WTC11 (cell line): Measurements from ENCODE around the gene JMY. TPM values are rescaled to one million over a fixed set of nuclear protein-coding genes. Genes with fewer than 3 reads are reported as not detected.

Experiments used
- ATAC-seq: fragments of 200-7000 bp; cut with Tn5 transposase; 2 replicates; pipeline ENCODE4 v1.10.0; 2021; ENCODE audit warnings: mild to moderate bottlenecking, moderate library complexity
- CTCF ChIA-PET: fragments of 300-600 bp; sonication (Branson Sonifier 250); formaldehyde crosslinking; loops from one replicate; lab custom pipeline; 2021; ENCODE audit warnings: antibody characterized with exemption; lab: Charles Lee
- POLR2A ChIA-PET: fragments of 350-600 bp; sonication (Branson Sonifier 250); formaldehyde crosslinking; loops from one replicate; lab custom pipeline; 2021; ENCODE audit warnings: antibody characterized with exemption; lab: Charles Lee
- DNase-seq: peaks from one replicate; pipeline ENCODE4 v3.0.0; 2021; ENCODE audit warnings: low spot score
- H3K27ac Mint-ChIP-seq: 2 replicates; pipeline ENCODE4 v1.8.0; 2021; ENCODE audit warnings: mixed read lengths
- H3K27me3 Mint-ChIP-seq: 2 replicates; pipeline ENCODE4 v1.8.0; 2021; ENCODE audit warnings: low read depth, mild to moderate bottlenecking, moderate library complexity, mixed read lengths
- H3K36me3 Mint-ChIP-seq: 2 replicates; pipeline ENCODE4 v1.8.0; 2021; ENCODE audit warnings: mixed read lengths
- H3K4me1 Mint-ChIP-seq: 2 replicates; pipeline ENCODE4 v1.8.0; 2022; ENCODE audit warnings: mixed read lengths
- H3K4me3 Mint-ChIP-seq: 2 replicates; pipeline ENCODE4 v1.8.0; 2021; ENCODE audit warnings: mild to moderate bottlenecking, moderate library complexity, mixed read lengths
- H3K9me3 Mint-ChIP-seq: 2 replicates; pipeline ENCODE4 v1.8.0; 2021; ENCODE audit warnings: mixed read lengths
- CBFB ChIP-seq: sonication (generic); formaldehyde crosslinking; IDR thresholded peaks from 2 replicates; pipeline ENCODE4 v1.8.1; 2022; ENCODE audit warnings: mild to moderate bottlenecking, low read depth, missing genetic modification reagents
- CREB1 ChIP-seq: sonication (generic); formaldehyde crosslinking; IDR thresholded peaks from 2 replicates; pipeline ENCODE4 v1.8.0; 2023; ENCODE audit warnings: mild to moderate bottlenecking, missing genetic modification reagents
- GABPB1 ChIP-seq: sonication (generic); formaldehyde crosslinking; IDR thresholded peaks from 2 replicates; pipeline ENCODE4 v1.8.1; 2023; ENCODE audit warnings: mild to moderate bottlenecking, missing genetic modification reagents
- MYBL2 ChIP-seq: sonication (generic); formaldehyde crosslinking; IDR thresholded peaks from 2 replicates; pipeline ENCODE4 v1.8.1; 2023; ENCODE audit warnings: mild to moderate bottlenecking, moderate library complexity, missing genetic modification reagents
- NFE2L1 ChIP-seq: sonication (generic); formaldehyde crosslinking; IDR thresholded peaks from 2 replicates; pipeline ENCODE4 v1.8.1; 2023; ENCODE audit warnings: missing genetic modification reagents
- SOX15 ChIP-seq: fragments of 250-450 bp; sonication (Bioruptor Pico); IDR thresholded peaks from 2 replicates; pipeline ENCODE4 v1.9.0; 2021; ENCODE audit warnings: mild to moderate bottlenecking
- ZNF263 ChIP-seq: sonication (generic); formaldehyde crosslinking; IDR thresholded peaks from 2 replicates; pipeline ENCODE4 v1.8.1; 2022; ENCODE audit warnings: low read depth, mild to moderate bottlenecking, moderate library complexity, missing genetic modification reagents
- ZNF416 ChIP-seq: fragments of 250-450 bp; sonication (Bioruptor Pico); IDR thresholded peaks from 2 replicates; pipeline ENCODE4 v1.9.0; 2021; ENCODE audit warnings: mild to moderate bottlenecking, inconsistent platforms
- total RNA-seq: library from RNA; stranded (reverse); gene quantifications from 3 replicates; pipeline ENCODE4 v1.2.3, GENCODE V29; 2021
- TF ChIP-seq, protein P1 (sequence below): fragments of 250-450 bp; sonication (Bioruptor Pico); IDR thresholded peaks from 2 replicates; pipeline ENCODE4 v1.8.0; 2021; ENCODE audit warnings: mild to moderate bottlenecking
- TF ChIP-seq, protein P2 (sequence below): fragments of 250-450 bp; sonication (Bioruptor Pico); IDR thresholded peaks from 2 replicates; pipeline ENCODE4 v1.9.0; 2021; ENCODE audit warnings: moderate library complexity, mild to moderate bottlenecking, inconsistent platforms, borderline replicate concordance
- TF ChIP-seq, protein P3 (sequence below): sonication (generic); formaldehyde crosslinking; IDR thresholded peaks from 2 replicates; pipeline ENCODE4 v1.8.1; 2023; ENCODE audit warnings: mild to moderate bottlenecking, missing genetic modification reagents, borderline replicate concordance
- TF ChIP-seq, protein P4 (sequence below): fragments of 250-450 bp; sonication (Bioruptor Pico); IDR thresholded peaks from 2 replicates; pipeline ENCODE4 v1.9.0; 2021; ENCODE audit warnings: mild to moderate bottlenecking, borderline replicate concordance
- TF ChIP-seq, protein P5 (sequence below): sonication (generic); formaldehyde crosslinking; IDR thresholded peaks from 2 replicates; pipeline ENCODE4 v1.8.0; 2023; ENCODE audit warnings: mild to moderate bottlenecking, missing genetic modification reagents
- TF ChIP-seq, protein P6 (sequence below): sonication (generic); formaldehyde crosslinking; IDR thresholded peaks from 2 replicates; pipeline ENCODE4 v1.8.1; 2023; ENCODE audit warnings: mild to moderate bottlenecking, moderate library complexity, missing genetic modification reagents

The JMY gene
- total RNA-seq, 1 experiment from 2014 or later, result 12.4 TPM

DNA sequence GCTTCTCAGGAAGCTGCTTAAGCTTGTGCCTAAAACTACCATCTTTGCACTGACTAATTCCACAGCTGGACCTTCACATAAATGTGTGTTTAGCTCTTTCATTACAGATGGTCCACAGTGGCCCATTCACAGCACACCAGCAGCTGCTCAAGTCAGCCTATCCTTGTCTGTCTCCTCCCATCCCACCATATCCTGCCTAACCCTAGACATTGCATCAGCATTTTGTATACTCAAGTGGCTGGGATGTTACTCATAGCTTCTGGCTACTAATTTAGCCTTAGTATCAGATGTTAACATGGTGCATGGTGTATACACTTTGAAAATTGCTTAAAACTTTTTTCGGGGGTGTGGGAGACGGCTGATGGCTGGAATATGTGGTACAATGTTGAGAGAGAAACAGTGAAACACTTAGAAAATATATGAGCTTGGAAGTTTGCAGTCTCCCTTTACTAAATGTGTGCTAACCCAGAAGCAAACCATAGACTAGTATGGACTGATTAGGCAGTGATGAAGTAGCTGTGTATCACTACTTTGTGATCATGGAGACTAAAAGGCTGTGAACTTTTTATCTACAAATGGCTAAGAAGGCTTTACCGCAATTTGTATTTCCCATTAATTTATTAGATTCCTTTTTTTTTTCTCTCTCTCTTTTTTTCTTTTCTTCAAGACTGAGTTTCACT lies 83.1 kb downstream of the JMY start:
- peak overlapping the region; percentile 71; the same call in 1 of the 2 replicates for H3K27ac Mint-ChIP-seq
- peak; percentile 59 for TF ChIP-seq GABPB1 (CRISPR knock-in tag)
- no peak for TF ChIP-seq ZNF416 (CRISPR knock-in tag)
- TF ChIP-seq, protein P1, sequence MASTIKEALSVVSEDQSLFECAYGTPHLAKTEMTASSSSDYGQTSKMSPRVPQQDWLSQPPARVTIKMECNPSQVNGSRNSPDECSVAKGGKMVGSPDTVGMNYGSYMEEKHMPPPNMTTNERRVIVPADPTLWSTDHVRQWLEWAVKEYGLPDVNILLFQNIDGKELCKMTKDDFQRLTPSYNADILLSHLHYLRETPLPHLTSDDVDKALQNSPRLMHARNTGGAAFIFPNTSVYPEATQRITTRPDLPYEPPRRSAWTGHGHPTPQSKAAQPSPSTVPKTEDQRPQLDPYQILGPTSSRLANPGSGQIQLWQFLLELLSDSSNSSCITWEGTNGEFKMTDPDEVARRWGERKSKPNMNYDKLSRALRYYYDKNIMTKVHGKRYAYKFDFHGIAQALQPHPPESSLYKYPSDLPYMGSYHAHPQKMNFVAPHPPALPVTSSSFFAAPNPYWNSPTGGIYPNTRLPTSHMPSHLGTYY (CRISPR knock-in tag), result no peak
- no peak for TF ChIP-seq CBFB (CRISPR knock-in tag)
- TF ChIP-seq CREB1 (CRISPR knock-in tag), result no peak
- H3K4me3 Mint-ChIP-seq, result no peak overlapping the region
- H3K4me1 Mint-ChIP-seq, result no peaks in the 10 kb centered on the region
- DNase-seq (no peak), ATAC-seq (no peak)
- H3K36me3 Mint-ChIP-seq, result peaks cover 29% of the 10 kb centered on the region
- H3K27me3 Mint-ChIP-seq, result no peaks in the 10 kb centered on the region
- ChIA-PET CTCF (interaction anchor here (0.9 kb wide), 1 partner anchor 186 kb away, joined by 3 read pairs; no protein-coding TSS in a partner anchor), POLR2A (interaction anchor here (0.6 kb wide), 1 partner anchor 58 kb away, joined by 5 read pairs; no protein-coding TSS in a partner anchor)
- no peaks in the 10 kb centered on the region for H3K9me3 Mint-ChIP-seq

DNA sequence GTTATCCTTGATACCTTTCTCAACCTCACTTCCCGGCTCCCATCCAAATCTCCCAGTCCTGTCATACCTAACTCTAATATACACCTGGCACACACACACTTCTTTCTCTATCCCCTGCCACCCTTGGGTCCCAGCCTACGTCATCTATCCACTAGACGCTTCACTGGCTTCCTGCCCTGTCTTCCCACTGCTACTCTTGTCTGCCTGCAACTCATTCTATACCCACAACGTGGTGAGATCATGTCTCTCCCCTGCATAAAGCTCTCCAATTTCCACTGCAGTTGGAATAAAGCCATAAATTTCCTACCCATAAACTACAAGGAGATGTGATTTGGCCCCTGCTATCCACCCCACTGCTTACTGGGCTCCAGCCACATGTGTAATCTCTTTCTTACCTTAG lies 93.5 kb downstream of the JMY start:
- no peak for ATAC-seq
- H3K4me1 Mint-ChIP-seq, result peaks cover 6% of the 10 kb centered on the region
- CTCF ChIA-PET, result no interaction called here
- DNase-seq, result no peak
- no peak overlapping the region for H3K27ac Mint-ChIP-seq
- no peaks in the 10 kb centered on the region for H3K27me3 Mint-ChIP-seq
- H3K4me3 Mint-ChIP-seq, result no peak overlapping the region
- H3K36me3 Mint-ChIP-seq, result no peaks in the 10 kb centered on the region
- H3K9me3 Mint-ChIP-seq, result no peaks in the 10 kb centered on the region
- POLR2A ChIA-PET, result no interaction called here
- TF ChIP-seq SOX15, result no peak
- TF ChIP-seq, protein P2, sequence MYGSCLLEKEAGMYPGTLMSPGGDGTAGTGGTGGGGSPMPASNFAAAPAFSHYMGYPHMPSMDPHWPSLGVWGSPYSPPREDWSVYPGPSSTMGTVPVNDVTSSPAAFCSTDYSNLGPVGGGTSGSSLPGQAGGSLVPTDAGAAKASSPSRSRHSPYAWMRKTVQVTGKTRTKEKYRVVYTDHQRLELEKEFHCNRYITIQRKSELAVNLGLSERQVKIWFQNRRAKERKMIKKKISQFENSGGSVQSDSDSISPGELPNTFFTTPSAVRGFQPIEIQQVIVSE (CRISPR knock-in tag), result no peak
- TF ChIP-seq, protein P3, sequence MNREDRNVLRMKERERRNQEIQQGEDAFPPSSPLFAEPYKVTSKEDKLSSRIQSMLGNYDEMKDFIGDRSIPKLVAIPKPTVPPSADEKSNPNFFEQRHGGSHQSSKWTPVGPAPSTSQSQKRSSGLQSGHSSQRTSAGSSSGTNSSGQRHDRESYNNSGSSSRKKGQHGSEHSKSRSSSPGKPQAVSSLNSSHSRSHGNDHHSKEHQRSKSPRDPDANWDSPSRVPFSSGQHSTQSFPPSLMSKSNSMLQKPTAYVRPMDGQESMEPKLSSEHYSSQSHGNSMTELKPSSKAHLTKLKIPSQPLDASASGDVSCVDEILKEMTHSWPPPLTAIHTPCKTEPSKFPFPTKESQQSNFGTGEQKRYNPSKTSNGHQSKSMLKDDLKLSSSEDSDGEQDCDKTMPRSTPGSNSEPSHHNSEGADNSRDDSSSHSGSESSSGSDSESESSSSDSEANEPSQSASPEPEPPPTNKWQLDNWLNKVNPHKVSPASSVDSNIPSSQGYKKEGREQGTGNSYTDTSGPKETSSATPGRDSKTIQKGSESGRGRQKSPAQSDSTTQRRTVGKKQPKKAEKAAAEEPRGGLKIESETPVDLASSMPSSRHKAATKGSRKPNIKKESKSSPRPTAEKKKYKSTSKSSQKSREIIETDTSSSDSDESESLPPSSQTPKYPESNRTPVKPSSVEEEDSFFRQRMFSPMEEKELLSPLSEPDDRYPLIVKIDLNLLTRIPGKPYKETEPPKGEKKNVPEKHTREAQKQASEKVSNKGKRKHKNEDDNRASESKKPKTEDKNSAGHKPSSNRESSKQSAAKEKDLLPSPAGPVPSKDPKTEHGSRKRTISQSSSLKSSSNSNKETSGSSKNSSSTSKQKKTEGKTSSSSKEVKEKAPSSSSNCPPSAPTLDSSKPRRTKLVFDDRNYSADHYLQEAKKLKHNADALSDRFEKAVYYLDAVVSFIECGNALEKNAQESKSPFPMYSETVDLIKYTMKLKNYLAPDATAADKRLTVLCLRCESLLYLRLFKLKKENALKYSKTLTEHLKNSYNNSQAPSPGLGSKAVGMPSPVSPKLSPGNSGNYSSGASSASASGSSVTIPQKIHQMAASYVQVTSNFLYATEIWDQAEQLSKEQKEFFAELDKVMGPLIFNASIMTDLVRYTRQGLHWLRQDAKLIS (CRISPR knock-in tag), result no peak
- TF ChIP-seq, protein P4, sequence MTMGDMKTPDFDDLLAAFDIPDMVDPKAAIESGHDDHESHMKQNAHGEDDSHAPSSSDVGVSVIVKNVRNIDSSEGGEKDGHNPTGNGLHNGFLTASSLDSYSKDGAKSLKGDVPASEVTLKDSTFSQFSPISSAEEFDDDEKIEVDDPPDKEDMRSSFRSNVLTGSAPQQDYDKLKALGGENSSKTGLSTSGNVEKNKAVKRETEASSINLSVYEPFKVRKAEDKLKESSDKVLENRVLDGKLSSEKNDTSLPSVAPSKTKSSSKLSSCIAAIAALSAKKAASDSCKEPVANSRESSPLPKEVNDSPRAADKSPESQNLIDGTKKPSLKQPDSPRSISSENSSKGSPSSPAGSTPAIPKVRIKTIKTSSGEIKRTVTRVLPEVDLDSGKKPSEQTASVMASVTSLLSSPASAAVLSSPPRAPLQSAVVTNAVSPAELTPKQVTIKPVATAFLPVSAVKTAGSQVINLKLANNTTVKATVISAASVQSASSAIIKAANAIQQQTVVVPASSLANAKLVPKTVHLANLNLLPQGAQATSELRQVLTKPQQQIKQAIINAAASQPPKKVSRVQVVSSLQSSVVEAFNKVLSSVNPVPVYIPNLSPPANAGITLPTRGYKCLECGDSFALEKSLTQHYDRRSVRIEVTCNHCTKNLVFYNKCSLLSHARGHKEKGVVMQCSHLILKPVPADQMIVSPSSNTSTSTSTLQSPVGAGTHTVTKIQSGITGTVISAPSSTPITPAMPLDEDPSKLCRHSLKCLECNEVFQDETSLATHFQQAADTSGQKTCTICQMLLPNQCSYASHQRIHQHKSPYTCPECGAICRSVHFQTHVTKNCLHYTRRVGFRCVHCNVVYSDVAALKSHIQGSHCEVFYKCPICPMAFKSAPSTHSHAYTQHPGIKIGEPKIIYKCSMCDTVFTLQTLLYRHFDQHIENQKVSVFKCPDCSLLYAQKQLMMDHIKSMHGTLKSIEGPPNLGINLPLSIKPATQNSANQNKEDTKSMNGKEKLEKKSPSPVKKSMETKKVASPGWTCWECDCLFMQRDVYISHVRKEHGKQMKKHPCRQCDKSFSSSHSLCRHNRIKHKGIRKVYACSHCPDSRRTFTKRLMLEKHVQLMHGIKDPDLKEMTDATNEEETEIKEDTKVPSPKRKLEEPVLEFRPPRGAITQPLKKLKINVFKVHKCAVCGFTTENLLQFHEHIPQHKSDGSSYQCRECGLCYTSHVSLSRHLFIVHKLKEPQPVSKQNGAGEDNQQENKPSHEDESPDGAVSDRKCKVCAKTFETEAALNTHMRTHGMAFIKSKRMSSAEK (CRISPR knock-in tag), result no peak
- TF ChIP-seq NFE2L1, result no peak
- TF ChIP-seq, protein P5, sequence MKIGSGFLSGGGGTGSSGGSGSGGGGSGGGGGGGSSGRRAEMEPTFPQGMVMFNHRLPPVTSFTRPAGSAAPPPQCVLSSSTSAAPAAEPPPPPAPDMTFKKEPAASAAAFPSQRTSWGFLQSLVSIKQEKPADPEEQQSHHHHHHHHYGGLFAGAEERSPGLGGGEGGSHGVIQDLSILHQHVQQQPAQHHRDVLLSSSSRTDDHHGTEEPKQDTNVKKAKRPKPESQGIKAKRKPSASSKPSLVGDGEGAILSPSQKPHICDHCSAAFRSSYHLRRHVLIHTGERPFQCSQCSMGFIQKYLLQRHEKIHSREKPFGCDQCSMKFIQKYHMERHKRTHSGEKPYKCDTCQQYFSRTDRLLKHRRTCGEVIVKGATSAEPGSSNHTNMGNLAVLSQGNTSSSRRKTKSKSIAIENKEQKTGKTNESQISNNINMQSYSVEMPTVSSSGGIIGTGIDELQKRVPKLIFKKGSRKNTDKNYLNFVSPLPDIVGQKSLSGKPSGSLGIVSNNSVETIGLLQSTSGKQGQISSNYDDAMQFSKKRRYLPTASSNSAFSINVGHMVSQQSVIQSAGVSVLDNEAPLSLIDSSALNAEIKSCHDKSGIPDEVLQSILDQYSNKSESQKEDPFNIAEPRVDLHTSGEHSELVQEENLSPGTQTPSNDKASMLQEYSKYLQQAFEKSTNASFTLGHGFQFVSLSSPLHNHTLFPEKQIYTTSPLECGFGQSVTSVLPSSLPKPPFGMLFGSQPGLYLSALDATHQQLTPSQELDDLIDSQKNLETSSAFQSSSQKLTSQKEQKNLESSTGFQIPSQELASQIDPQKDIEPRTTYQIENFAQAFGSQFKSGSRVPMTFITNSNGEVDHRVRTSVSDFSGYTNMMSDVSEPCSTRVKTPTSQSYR (CRISPR knock-in tag), result no peak
- TF ChIP-seq ZNF263 (CRISPR knock-in tag), result no peak
- TF ChIP-seq, protein P6, sequence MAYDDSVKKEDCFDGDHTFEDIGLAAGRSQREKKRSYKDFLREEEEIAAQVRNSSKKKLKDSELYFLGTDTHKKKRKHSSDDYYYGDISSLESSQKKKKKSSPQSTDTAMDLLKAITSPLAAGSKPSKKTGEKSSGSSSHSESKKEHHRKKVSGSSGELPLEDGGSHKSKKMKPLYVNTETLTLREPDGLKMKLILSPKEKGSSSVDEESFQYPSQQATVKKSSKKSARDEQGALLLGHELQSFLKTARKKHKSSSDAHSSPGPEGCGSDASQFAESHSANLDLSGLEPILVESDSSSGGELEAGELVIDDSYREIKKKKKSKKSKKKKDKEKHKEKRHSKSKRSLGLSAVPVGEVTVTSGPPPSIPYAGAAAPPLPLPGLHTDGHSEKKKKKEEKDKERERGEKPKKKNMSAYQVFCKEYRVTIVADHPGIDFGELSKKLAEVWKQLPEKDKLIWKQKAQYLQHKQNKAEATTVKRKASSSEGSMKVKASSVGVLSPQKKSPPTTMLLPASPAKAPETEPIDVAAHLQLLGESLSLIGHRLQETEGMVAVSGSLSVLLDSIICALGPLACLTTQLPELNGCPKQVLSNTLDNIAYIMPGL (CRISPR knock-in tag), result no peak
- TF ChIP-seq MYBL2 (CRISPR knock-in tag), result no peak
